Activated naive CD8-positive, alpha-beta T cell treated with anti-CD3 and anti-CD28 coated beads for 36 hours (primary cell): ENCODE measurements around the gene MTFP1. TPM values are rescaled to one million over a fixed set of nuclear protein-coding genes. Genes with fewer than 3 reads are reported as not detected.

Source experiments
- DNase-seq: peaks from one replicate; pipeline ENCODE4 v3.0.0; 2021
- H3K27ac Mint-ChIP-seq: one replicate; pipeline ENCODE4 v1.8.0; 2022; ENCODE audit warnings: mild to moderate bottlenecking, moderate library complexity, mixed read lengths
- H3K27me3 Mint-ChIP-seq: one replicate; pipeline ENCODE4 v1.8.0; 2022; ENCODE audit warnings: mild to moderate bottlenecking, mixed read lengths
- H3K36me3 Mint-ChIP-seq: one replicate; pipeline ENCODE4 v1.8.0; 2021; ENCODE audit warnings: mild to moderate bottlenecking, mixed read lengths
- H3K4me1 Mint-ChIP-seq: one replicate; pipeline ENCODE4 v1.8.0; 2021; ENCODE audit warnings: mixed read lengths
- H3K4me3 Mint-ChIP-seq: one replicate; pipeline ENCODE4 v1.8.0; 2022; ENCODE audit warnings: mild to moderate bottlenecking, moderate library complexity, mixed read lengths
- H3K9me3 Mint-ChIP-seq: one replicate; pipeline ENCODE4 v1.8.0; 2022; ENCODE audit warnings: mixed read lengths
- total RNA-seq, 2 experiments: library from RNA; stranded (reverse); gene quantifications; one replicate each; pipeline ENCODE4 v1.2.3, GENCODE V29; 2021

MTFP1 gene
- total RNA-seq, 2 experiments from 2014 or later = 109 to 114 TPM

- no peaks in the 10 kb centered on the region for H3K27me3 Mint-ChIP-seq
- H3K9me3 Mint-ChIP-seq = no peaks in the 10 kb centered on the region
- DNase-seq = no peak
- no peak overlapping the region for H3K4me3 Mint-ChIP-seq
- H3K36me3 Mint-ChIP-seq = peaks cover 27% of the 10 kb centered on the region
- no peak overlapping the region for H3K27ac Mint-ChIP-seq
- peaks cover 22% of the 10 kb centered on the region for H3K4me1 Mint-ChIP-seq
Observed at GRCh38 chr22:30427871-30428270, 2.3 kb downstream of the MTFP1 start.

GRCh38 chr22:30429887-30430286 lies 4.3 kb downstream of the MTFP1 start:
- Mint-ChIP-seq H3K4me3 (no peak overlapping the region), H3K27me3 (no peaks in the 10 kb centered on the region), H3K27ac (no peak overlapping the region), H3K4me1 (peaks cover 31% of the 10 kb centered on the region), H3K9me3 (peaks cover 4% of the 10 kb centered on the region), H3K36me3 (peaks cover 35% of the 10 kb centered on the region)
- DNase-seq = no peak

GRCh38 chr22:30430933-30431332 lies 5.4 kb downstream of the MTFP1 start:
- no peak for DNase-seq
- peaks cover 33% of the 10 kb centered on the region for H3K4me1 Mint-ChIP-seq

GRCh38 chr22:30432096-30432495 lies 6.5 kb downstream of the MTFP1 start:
- H3K4me3 Mint-ChIP-seq = no peak overlapping the region
- H3K36me3 Mint-ChIP-seq = peaks cover 39% of the 10 kb centered on the region
- peaks cover 8% of the 10 kb centered on the region for H3K9me3 Mint-ChIP-seq
- no peaks in the 10 kb centered on the region for H3K27me3 Mint-ChIP-seq
- peaks cover 26% of the 10 kb centered on the region for H3K4me1 Mint-ChIP-seq
- no peak for DNase-seq
- no peak overlapping the region for H3K27ac Mint-ChIP-seq

More at GRCh38 chr22:30430933-30431332, 5.4 kb downstream of the MTFP1 start:
- H3K27ac Mint-ChIP-seq = no peak overlapping the region
- H3K27me3 Mint-ChIP-seq = no peaks in the 10 kb centered on the region
- peaks cover 6% of the 10 kb centered on the region for H3K9me3 Mint-ChIP-seq
- H3K4me3 Mint-ChIP-seq = no peak overlapping the region
- H3K36me3 Mint-ChIP-seq = peaks cover 44% of the 10 kb centered on the region

GRCh38 chr22:30432520-30432919 lies 7.0 kb downstream of the MTFP1 start:
- Mint-ChIP-seq H3K4me3 (no peak overlapping the region), H3K27me3 (no peaks in the 10 kb centered on the region), H3K36me3 (peaks cover 36% of the 10 kb centered on the region), H3K4me1 (peaks cover 22% of the 10 kb centered on the region), H3K9me3 (peaks cover 9% of the 10 kb centered on the region), H3K27ac (no peak overlapping the region)
- no peak for DNase-seq

- Mint-ChIP-seq H3K4me3 (no peak overlapping the region), H3K27ac (no peak overlapping the region), H3K4me1 (peaks cover 19% of the 10 kb centered on the region), H3K9me3 (peaks cover 9% of the 10 kb centered on the region), H3K27me3 (peaks cover 2% of the 10 kb centered on the region), H3K36me3 (peaks cover 33% of the 10 kb centered on the region)
- no peak for DNase-seq
Observed at GRCh38 chr22:30433227-30433626, 7.7 kb downstream of the MTFP1 start.

- DNase-seq = no peak
- peak overlapping the region; percentile 43 for H3K27ac Mint-ChIP-seq
Observed at GRCh38 chr22:30433773-30434172, 8.2 kb downstream of the MTFP1 start.

GRCh38 chr22:30434843-30435242 lies 9.3 kb downstream of the MTFP1 start:
- peak overlapping the region; percentile 84 for H3K4me3 Mint-ChIP-seq
- DNase-seq = no peak
- peaks cover 30% of the 10 kb centered on the region for H3K36me3 Mint-ChIP-seq
- peak overlapping the region; percentile 91 for H3K27ac Mint-ChIP-seq
- H3K27me3 Mint-ChIP-seq = peaks cover 17% of the 10 kb centered on the region
- peaks cover 19% of the 10 kb centered on the region for H3K4me1 Mint-ChIP-seq
- H3K9me3 Mint-ChIP-seq = peaks cover 9% of the 10 kb centered on the region

More at GRCh38 chr22:30433773-30434172, 8.2 kb downstream of the MTFP1 start:
- Mint-ChIP-seq H3K4me1 (peaks cover 19% of the 10 kb centered on the region), H3K9me3 (peaks cover 9% of the 10 kb centered on the region), H3K36me3 (peaks cover 30% of the 10 kb centered on the region), H3K27me3 (peaks cover 8% of the 10 kb centered on the region), H3K4me3 (no peak overlapping the region)

GRCh38 chr22:30435674-30436126 lies 10.1 kb downstream of the MTFP1 start:
- Mint-ChIP-seq H3K27ac (peak overlapping the region; percentile 91), H3K27me3 (peaks cover 25% of the 10 kb centered on the region), H3K4me3 (peak overlapping the region; percentile 84), H3K9me3 (peaks cover 9% of the 10 kb centered on the region), H3K4me1 (peaks cover 19% of the 10 kb centered on the region), H3K36me3 (peaks cover 30% of the 10 kb centered on the region)
- peak; percentile 82 for DNase-seq

- Mint-ChIP-seq H3K9me3 (peaks cover 9% of the 10 kb centered on the region), H3K27ac (peak overlapping the region; percentile 91), H3K27me3 (peaks cover 30% of the 10 kb centered on the region), H3K36me3 (peaks cover 30% of the 10 kb centered on the region), H3K4me1 (peaks cover 19% of the 10 kb centered on the region), H3K4me3 (peak overlapping the region; percentile 84)
- DNase-seq = no peak
Observed at GRCh38 chr22:30436196-30436595, 10.6 kb downstream of the MTFP1 start.

- Mint-ChIP-seq H3K4me1 (peaks cover 31% of the 10 kb centered on the region), H3K27ac (no peak overlapping the region), H3K4me3 (no peak overlapping the region), H3K36me3 (peaks cover 29% of the 10 kb centered on the region), H3K9me3 (peaks cover 11% of the 10 kb centered on the region), H3K27me3 (peaks cover 54% of the 10 kb centered on the region)
- no peak for DNase-seq
Observed at GRCh38 chr22:30438559-30438958, 13.0 kb downstream of the MTFP1 start.

- Mint-ChIP-seq H3K4me1 (peaks cover 24% of the 10 kb centered on the region), H3K9me3 (peaks cover 11% of the 10 kb centered on the region), H3K4me3 (no peak overlapping the region), H3K27ac (no peak overlapping the region), H3K36me3 (peaks cover 26% of the 10 kb centered on the region), H3K27me3 (peaks cover 61% of the 10 kb centered on the region)
- no peak for DNase-seq
Observed at GRCh38 chr22:30439226-30439625, 13.7 kb downstream of the MTFP1 start.

GRCh38 chr22:30439836-30440235 lies 14.3 kb downstream of the MTFP1 start:
- Mint-ChIP-seq H3K4me1 (peaks cover 18% of the 10 kb centered on the region), H3K9me3 (peaks cover 7% of the 10 kb centered on the region), H3K27ac (no peak overlapping the region), H3K36me3 (peaks cover 20% of the 10 kb centered on the region), H3K4me3 (no peak overlapping the region), H3K27me3 (peaks cover 65% of the 10 kb centered on the region)
- DNase-seq = no peak

- Mint-ChIP-seq H3K27me3 (peaks cover 73% of the 10 kb centered on the region), H3K36me3 (peaks cover 8% of the 10 kb centered on the region), H3K4me1 (peaks cover 16% of the 10 kb centered on the region), H3K27ac (no peak overlapping the region), H3K4me3 (no peak overlapping the region), H3K9me3 (peaks cover 5% of the 10 kb centered on the region)
- DNase-seq = no peak
Observed at GRCh38 chr22:30441088-30441487, 15.5 kb downstream of the MTFP1 start.

- peaks cover 2% of the 10 kb centered on the region for H3K36me3 Mint-ChIP-seq
- no peak overlapping the region for H3K4me3 Mint-ChIP-seq
- peaks cover 76% of the 10 kb centered on the region for H3K27me3 Mint-ChIP-seq
- peaks cover 3% of the 10 kb centered on the region for H3K9me3 Mint-ChIP-seq
- H3K27ac Mint-ChIP-seq = no peak overlapping the region
- peaks cover 16% of the 10 kb centered on the region for H3K4me1 Mint-ChIP-seq
- peak; percentile 59 for DNase-seq
Observed at GRCh38 chr22:30444632-30445437, 19.3 kb downstream of the MTFP1 start.
